ENCODE data around the gene UFD1.

DNA sequence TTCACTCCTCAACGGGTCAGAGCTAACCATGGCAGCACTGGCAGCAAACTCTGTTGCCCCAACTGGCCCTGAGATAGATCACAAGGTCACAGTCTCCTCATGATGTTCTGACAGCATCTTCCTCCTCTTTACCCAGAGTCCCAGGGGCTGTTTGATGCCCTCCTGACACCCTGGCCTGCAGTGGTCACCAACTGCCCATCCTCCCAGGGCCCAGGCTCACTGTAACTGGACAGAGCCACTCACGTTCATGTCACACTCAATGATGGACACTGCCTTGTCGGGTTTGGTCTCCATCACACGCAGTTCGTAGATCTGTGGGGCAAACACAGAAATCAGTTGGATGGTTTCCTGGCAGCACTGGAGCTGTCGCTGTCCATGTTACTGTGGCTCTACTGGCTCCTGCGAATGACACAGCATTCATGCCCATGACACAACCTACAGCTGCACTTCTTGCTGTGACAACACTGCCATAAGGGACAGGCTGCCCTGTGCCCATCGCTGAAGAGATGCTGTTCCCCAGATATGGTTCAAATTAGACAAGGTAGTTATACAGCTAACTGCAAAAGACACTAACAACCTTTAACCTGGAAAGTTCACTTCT, 21.1 kb downstream of the UFD1 start:
- TF ChIP-seq EP300 (IDR thresholded peaks at IDR 0.05) = no peak
- TF ChIP-seq, protein P1, sequence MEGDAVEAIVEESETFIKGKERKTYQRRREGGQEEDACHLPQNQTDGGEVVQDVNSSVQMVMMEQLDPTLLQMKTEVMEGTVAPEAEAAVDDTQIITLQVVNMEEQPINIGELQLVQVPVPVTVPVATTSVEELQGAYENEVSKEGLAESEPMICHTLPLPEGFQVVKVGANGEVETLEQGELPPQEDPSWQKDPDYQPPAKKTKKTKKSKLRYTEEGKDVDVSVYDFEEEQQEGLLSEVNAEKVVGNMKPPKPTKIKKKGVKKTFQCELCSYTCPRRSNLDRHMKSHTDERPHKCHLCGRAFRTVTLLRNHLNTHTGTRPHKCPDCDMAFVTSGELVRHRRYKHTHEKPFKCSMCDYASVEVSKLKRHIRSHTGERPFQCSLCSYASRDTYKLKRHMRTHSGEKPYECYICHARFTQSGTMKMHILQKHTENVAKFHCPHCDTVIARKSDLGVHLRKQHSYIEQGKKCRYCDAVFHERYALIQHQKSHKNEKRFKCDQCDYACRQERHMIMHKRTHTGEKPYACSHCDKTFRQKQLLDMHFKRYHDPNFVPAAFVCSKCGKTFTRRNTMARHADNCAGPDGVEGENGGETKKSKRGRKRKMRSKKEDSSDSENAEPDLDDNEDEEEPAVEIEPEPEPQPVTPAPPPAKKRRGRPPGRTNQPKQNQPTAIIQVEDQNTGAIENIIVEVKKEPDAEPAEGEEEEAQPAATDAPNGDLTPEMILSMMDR (IDR thresholded peaks at IDR 0.05) = no peak
- no peak for TF ChIP-seq POLR2AphosphoS5 (IDR thresholded peaks at IDR 0.05)
